ENCODE measurements around the gene MRPL36. TPM values are rescaled to one million over a fixed set of nuclear protein-coding genes. Genes with fewer than 3 reads are reported as not detected.

MRPL36 gene
- total and polyA plus RNA-seq, 9 of the 15 experiments (the other 6 are each of a cell fraction or from before 2014, with no cell fraction given), result 78.3 to 557 (median 124) TPM

DNA sequence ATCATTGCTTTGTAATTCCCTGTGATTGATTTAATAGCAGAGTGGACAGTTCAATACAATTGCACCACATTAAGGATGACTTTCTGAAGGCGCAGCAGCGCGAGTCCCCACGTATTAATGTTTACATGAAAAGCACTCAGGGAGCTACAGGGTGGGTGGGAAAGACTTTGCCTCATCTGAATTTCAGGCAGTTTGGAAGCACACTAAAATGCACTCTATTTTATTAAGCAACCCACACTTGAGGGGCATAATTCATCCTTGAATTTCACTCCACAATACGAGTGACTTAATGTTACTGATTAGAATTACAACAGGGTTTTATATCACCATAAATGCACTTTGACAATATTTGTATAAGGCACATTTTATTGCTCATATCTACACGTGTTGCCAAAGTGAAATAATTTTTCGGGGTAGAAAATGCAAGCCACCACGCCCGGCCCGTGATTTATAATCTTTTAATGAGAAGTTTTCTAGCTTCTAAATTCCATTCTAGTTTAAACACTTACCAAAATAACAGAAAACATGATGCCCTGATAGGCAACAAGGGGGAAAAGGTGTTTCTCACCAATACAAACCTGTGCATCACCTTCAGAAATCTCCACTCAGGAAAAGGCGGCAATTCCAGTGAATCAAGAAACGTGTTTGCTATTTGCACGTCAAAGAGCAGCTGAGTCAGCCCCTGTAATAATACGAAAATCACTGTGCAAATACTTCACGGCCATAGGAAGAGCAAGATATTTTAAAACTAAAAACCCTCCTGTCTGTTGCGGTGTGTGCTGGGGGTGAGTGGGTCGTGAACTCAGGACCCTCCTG lies 42.6 kb upstream of the MRPL36 start (continued):
- TF ChIP-seq, protein P1, sequence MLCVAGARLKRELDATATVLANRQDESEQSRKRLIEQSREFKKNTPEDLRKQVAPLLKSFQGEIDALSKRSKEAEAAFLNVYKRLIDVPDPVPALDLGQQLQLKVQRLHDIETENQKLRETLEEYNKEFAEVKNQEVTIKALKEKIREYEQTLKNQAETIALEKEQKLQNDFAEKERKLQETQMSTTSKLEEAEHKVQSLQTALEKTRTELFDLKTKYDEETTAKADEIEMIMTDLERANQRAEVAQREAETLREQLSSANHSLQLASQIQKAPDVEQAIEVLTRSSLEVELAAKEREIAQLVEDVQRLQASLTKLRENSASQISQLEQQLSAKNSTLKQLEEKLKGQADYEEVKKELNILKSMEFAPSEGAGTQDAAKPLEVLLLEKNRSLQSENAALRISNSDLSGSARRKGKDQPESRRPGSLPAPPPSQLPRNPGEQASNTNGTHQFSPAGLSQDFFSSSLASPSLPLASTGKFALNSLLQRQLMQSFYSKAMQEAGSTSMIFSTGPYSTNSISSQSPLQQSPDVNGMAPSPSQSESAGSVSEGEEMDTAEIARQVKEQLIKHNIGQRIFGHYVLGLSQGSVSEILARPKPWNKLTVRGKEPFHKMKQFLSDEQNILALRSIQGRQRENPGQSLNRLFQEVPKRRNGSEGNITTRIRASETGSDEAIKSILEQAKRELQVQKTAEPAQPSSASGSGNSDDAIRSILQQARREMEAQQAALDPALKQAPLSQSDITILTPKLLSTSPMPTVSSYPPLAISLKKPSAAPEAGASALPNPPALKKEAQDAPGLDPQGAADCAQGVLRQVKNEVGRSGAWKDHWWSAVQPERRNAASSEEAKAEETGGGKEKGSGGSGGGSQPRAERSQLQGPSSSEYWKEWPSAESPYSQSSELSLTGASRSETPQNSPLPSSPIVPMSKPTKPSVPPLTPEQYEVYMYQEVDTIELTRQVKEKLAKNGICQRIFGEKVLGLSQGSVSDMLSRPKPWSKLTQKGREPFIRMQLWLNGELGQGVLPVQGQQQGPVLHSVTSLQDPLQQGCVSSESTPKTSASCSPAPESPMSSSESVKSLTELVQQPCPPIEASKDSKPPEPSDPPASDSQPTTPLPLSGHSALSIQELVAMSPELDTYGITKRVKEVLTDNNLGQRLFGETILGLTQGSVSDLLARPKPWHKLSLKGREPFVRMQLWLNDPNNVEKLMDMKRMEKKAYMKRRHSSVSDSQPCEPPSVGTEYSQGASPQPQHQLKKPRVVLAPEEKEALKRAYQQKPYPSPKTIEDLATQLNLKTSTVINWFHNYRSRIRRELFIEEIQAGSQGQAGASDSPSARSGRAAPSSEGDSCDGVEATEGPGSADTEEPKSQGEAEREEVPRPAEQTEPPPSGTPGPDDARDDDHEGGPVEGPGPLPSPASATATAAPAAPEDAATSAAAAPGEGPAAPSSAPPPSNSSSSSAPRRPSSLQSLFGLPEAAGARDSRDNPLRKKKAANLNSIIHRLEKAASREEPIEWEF (CRISPR knock-in tag; IDR thresholded peaks at IDR 0.05), result no peak
- TF ChIP-seq ZBTB17 (CRISPR knock-in tag; IDR thresholded peaks at IDR 0.05) (no peak), NUFIP1 (IDR thresholded peaks at IDR 0.05; ENCODE audit: partially characterized antibody) (no peak), ZNF384 (IDR thresholded peaks at IDR 0.05; ENCODE audit: low read depth, low read length) (no peak), KLF1 (tag; IDR thresholded peaks at IDR 0.05) (no peak)
- TF ChIP-seq, protein P2, sequence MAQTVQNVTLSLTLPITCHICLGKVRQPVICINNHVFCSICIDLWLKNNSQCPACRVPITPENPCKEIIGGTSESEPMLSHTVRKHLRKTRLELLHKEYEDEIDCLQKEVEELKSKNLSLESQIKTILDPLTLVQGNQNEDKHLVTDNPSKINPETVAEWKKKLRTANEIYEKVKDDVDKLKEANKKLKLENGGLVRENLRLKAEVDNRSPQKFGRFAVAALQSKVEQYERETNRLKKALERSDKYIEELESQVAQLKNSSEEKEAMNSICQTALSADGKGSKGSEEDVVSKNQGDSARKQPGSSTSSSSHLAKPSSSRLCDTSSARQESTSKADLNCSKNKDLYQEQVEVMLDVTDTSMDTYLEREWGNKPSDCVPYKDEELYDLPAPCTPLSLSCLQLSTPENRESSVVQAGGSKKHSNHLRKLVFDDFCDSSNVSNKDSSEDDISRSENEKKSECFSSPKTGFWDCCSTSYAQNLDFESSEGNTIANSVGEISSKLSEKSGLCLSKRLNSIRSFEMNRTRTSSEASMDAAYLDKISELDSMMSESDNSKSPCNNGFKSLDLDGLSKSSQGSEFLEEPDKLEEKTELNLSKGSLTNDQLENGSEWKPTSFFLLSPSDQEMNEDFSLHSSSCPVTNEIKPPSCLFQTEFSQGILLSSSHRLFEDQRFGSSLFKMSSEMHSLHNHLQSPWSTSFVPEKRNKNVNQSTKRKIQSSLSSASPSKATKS (CRISPR knock-in tag; IDR thresholded peaks at IDR 0.05), result no peak
- TF ChIP-seq, protein P3, sequence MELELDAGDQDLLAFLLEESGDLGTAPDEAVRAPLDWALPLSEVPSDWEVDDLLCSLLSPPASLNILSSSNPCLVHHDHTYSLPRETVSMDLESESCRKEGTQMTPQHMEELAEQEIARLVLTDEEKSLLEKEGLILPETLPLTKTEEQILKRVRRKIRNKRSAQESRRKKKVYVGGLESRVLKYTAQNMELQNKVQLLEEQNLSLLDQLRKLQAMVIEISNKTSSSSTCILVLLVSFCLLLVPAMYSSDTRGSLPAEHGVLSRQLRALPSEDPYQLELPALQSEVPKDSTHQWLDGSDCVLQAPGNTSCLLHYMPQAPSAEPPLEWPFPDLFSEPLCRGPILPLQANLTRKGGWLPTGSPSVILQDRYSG (tag; conservative IDR thresholded peaks at IDR 0.05; ENCODE audit: low read depth), result no peak

Measured in K562 (cell line).